ENCODE results near the gene PRKG1.
"Not testable (repeated sequence)": the region's sequence is repeated elsewhere in the genome, so short reads cannot be mapped to it uniquely, and the experiment has no call there.

The PRKG1 gene

DNA sequence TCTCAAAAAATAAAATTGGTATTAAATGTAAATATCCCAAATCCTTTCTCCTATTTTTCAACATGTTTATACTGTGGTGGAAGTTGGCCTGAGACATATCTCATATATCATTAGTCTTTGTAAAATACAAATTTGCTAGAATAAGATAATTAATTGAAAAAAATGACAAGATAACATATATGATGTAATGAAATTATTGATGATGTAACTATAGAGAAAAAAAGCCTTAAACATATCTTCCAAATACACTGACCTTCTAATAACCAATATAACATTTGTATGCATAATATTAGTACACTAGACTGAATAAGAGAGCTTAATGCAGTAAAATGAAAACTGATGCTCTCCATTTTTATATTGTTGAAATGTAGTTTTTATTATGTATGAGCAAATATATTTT lies 104.3 kb downstream of the PRKG1 start:
- no peak for DNase-seq

DNA sequence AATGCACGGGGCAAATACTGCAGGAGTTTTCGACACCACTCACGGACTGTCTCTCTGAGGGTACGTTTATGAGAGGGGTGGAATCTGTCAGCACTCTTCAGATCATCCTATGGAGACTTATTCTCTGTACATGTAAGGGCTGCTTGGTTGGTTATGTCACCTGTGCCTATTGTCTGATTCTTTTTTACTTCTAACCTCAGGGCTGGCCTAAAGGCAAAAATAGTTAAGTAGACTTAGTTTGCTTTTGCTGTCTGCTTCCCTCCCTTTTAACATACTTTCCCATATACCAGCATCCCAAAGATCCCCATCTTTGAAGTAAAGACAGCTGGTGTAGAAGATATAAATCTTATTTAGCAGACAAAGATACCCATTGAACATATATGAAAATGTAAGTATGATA lies 105.9 kb downstream of the PRKG1 start:
- DNase-seq, result no peak

DNA sequence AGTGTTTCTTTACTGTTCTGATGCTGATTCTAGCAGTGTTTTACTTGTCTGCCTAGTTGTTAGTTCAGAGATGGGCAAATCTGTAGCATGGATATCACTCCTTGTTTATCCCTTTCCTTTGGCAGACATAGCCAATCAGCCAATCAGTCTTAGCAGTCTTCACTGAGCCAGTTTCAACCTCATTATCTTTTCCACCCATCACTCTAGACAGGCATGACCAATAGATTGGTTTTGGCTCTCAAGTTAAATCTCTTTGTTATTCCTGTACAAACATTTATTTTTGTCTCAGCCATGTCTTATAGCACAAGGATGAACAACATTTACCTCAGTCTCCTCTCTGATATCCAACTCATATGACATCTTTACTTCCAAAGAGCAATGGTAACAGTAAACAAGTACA lies 109.5 kb downstream of the PRKG1 start:
- DNase-seq, result no peak

DNA sequence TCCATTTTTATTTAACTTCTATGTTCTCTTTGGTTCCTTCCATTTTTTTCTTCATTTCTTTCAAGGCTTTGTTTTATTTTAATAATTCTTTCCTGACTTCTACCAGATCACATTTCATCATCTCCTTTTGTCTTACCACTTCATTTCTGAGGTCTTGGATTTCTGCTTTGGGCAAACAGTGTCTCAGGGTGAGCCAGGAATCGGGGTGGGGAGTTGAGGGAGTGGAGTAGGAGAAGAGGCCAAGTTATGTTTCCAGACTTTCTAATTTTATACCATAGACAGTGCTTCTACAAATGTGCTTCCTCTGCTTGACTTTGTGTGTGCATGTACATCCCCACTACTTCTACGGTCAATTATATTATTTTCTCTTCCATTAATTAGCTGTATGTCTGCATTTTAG lies 112.1 kb downstream of the PRKG1 start:
- DNase-seq, result no peak

DNA sequence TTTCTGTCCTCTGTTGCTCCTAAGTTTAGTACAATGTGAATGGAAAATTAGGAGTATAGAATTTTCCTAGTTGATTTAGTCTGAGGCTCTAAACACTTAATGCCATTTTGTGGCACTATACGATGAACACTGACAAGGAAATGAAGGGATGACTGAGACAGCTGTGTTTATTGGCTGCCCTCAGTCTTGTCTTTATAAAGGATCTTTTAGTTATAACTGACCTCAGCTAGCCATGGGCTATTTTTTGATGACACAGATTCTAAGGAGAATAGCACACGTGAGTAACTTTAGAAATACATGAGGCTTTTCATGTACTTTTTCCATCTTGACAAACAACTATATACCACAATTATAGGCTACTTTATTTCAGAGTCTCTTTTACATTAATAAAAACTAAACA lies 113.7 kb downstream of the PRKG1 start:
- DNase-seq, result no peak

DNA sequence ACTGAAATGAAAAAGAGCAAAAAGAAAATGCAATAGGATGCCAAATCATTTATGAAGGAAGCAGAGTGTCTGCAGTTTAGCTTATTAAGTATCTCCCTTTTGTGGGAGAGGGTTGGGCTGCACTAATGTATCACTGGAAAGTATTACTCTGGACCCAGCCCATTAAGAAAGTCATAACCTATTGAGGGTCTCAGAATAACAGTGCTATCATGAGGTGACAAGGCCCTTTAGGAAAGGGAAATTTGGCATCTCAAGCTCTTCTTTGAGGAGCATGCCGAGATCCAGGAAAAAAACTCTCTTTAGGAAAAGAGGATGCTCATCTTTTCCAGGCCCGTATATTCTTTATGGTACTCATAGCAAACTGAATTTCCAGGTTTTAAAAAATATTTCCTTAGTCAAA lies 114.6 kb downstream of the PRKG1 start:
- no peak for DNase-seq

DNA sequence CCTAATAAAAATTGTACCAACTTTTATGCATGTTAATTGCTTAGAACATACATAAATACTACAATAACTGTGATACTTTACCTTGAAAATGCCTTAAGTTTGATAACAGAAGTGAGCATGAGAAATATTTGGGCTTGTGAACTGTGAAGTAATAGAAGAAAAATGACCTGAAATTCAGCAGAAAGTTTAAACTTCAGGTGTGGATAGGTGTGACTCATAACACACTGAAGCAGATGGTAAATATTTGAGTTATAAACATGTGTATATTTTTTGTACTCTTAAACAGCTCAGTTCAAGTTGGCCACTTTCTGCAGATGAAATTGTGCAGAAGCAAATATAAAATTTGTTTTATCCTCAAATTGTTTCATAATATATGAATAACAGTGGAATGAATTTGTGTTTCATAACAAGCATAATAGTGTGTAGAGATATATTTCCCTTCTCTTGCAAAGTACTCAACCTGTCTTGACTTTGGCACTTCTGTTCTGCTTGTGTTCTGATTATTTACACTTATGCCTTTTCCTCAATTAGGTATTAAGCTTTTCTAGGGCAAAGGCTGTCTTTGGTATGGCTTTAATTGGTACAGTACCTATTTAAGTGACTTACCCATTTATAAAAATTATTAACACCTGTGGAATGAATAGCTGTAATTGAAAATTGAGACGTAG lies 122.4 kb downstream of the PRKG1 start:
- DNase-seq, result no peak

DNA sequence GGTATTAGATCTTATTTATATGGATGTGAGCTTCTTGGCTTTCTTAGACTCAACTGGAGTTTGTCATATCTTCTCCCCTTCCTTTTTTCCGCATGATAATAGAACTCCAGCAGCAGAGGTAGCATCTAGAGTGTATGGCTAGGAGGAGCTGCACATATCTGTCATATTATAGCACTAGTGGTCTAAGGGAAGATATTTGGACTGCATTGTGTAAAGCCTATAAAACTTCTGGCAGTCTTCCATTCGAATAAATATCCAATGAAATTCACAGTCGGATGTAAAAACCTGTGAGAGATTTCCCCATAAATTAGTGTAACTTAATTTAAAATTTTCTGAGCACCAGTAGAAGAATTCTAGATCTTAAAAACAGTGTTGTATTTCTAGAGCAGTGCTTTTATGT lies 123.9 kb downstream of the PRKG1 start:
- DNase-seq, result no peak

DNA sequence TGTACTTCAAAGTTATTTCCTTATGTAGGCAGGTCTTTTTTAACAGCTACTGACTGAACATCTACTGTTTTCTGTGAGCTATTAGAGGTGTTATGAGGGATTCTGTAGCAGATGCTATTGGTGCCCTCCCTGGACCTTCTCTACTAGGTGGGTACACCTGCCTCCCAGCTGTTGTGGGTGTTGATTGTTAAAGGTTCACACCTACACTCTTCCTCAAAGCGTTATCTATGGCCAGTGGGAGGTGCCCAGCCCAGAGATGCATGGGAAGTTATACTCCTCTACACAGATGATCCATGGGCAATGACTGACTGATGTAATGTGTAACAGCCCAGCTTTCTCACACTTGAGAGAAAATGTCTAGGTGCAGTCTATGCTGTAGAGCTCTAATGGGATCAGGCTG lies 127.7 kb downstream of the PRKG1 start:
- no peak for DNase-seq

DNA sequence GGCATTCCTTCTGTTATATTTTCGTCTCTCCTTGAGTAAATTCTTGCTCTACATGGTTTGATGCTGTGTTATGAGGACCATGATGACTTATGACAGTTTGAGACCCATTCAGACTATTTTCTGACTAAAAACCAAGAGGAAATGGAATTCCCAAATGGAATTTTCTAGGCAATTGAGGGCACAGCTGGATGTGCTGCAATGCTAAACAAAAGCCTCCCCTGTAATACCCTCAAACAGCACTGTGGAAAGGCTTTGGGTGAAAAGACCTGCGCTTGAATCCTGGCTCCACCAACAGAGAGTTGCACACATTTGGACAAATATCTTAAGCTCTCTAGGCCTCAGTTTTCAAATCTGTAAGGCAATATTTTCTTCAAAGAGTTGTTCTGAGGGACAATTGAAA lies 129.1 kb downstream of the PRKG1 start:
- DNase-seq, result no peak

DNA sequence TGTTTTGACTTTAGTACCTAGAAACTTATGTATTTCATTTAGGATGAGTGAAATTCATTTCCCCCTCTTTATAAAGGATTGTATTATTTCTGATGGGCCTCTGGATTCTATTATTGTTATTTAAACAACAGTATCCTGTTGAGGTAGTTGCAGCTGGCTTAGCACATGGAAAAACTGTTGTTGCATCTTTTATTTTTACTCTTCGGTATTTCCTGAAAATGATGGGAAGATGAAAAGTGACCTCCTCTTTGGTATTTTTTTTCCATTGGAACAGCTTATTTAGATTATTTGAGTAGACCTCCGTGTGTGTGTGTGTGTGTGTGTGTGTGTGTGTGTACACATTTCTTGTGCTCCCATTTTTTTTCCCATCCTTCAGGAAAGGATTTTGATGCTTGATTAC lies 129.8 kb downstream of the PRKG1 start:
- DNase-seq, result no peak

DNA sequence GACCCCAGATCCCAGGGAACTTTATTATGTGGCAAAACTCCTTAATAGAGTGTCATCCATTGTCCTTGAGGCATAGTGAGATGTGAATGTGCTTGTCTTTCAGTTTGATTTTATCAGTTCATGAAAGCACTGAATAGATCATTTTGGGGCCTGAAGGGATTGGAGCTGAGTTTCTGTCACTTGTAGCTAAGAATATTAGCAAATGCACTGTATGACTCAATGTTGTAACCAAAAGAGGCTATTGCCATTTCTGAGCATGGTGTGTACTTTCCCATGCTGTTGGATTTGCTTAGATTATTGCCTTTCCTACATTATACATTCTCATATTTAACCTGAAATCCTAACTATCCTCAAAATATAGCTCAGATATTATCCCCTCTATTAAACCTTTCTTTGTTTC lies 130.4 kb downstream of the PRKG1 start:
- DNase-seq, result no peak

DNA sequence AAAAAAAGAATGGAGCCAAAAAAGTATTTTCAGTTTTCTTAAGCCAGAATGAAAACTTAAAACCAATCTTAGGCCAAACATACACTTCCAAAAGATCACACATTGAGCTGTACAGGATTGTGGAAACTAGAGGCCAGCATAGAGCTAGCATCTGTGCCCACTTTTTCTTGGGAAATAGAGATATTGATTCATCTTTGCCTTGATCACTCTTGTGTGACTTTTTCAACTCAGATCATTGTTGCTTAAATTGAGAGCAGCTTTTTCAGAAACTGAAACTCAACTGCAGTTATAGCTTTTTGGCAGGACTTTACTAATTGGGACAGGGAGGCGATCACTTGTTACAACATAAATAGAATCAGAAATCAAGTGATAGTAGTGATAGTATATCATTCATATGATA lies 132.2 kb downstream of the PRKG1 start:
- DNase-seq, result no peak

DNA sequence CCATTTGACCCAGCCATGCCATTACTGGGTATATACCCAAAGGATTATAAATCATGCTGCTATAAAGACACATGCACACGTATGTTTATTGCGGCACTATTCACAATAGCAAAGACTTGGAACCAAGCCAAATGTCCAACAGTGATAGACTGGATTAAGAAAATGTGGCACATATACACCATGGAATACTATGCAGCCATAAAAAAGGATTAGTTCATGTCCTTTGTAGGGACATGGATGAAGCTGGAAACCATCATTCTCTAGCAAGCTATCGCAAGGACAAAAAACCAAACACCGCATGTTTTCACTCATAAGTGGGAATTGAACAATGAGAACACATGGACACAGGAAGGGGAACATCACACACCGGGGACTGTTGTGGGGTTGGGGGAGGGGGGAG lies 138.7 kb downstream of the PRKG1 start:
- DNase-seq, result not testable (repeated sequence)

DNA sequence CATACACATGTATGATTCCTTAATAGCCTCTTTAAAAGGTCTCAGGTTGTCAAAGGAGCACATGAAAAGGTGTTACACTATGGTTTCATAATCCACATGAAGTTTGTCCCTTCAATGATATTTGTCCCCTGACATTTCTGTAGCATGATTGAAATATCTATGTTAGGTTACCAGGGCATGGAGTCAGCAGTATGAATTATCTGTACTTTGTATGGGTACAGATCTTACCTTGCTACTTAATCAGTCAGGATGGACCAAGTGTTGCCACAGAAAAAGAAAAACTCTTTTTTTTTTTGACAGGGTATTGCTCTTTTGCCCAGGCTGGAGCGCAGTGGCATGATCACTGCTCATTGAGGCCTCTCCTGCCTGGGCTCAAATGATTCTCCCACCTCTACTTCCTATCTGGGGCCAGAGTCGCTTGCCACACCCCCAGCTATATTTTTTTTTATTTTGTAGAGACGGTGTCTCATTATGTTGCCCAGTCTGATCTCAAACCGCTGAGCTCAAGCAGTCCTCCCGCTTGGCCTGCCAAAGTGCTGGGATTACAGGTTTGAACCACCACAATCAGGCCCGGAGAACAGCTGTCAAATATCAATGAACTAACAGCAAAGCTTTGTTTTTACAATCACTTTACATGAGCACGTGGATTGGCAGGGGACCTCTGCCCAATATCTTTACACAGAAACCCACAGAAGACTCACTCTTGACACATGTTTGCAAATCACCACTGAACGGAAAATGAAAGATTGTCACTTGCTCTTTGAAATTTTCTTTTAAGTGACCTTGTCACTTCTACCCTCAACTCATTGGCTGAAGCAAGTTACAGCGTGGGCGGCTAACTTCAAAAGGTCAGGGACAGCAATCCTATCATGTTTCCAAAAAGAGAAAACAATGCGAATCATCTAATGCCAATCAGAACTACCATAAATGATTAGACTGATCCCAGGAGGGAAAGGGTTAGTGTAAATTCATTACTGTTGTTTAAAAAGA lies 140.2 kb downstream of the PRKG1 start:
- no peak for DNase-seq

DNA sequence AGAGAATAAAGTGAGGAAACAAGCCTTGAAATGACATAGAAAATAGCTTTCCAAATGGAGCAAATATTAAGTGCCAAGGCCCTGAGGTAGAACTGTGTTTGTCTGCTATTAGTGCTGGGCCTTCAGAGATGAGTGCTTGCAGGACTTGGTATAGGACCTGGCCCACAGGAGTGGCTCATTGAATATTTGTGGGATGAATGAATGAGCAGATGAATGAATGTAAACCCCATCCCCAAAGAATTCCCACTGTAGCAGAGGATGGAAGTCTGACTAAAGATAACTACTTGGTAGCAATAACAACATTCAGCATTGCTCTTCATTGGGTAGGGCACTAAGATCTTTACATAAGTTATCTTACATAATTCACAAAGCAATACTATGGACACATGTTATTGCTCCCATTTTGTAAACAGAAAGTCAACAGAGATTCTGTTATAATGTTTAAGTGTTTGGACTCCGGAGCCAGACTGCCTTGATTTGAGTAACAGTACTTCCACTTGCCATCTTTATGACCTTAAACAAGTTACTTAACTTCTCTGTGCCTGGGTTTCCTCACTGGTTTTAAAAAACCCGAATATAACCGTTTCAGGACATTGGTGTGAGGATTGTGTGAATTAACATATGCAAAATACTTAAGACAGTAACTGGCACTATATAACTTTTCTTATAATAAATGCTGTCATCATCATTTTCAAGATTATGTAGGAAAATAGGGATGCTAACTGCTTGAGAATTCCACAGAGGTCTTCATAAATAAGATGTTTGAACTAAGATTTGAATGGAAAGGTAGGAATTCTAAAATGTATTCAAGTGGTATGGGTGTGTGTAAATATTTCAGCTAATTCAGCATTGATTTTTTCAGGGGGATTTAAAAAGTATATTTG lies 141.9 kb downstream of the PRKG1 start:
- DNase-seq, result no peak

DNA sequence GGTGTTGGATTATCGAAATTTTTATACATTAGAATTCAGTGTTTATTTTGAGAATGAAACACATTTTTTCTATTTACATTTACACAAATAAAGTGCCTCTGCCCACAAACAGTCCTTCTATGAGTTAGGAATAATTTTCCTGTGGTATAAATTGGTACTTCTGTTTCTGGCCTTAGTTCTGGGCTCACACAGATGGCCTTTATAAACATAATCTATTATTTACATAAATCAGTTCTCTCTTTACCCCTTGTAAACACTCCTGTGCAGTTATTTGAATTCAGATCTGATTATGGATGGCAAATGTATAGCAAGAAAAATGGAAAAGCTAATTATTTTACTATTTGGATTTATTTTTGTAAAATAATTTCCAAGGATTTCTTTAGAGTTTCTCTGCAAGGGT lies 143.2 kb downstream of the PRKG1 start:
- DNase-seq, result no peak

DNA sequence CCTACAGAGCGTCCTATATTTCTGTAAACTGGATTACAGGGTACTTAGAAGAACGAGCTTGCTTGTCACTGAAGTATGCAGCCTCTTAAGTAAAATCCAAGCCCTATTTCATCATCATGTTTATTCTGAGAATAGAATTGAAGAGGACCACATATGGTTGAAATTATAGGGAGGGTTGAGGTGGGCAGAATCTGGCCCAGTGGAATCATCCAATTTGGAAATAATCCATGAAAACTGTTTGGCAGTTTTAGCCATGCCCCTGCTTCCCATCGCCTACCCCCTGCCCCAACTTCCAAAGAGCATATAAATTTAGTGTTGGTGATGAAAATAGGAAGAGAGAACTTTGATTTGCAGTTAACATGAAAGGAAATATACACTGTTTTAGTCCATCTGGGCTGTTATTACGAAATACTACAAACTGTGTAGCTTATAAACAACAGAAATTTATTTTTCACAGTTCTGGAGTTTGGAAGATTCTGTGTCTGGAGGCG lies 150.4 kb downstream of the PRKG1 start:
- DNase-seq, result no peak

DNA sequence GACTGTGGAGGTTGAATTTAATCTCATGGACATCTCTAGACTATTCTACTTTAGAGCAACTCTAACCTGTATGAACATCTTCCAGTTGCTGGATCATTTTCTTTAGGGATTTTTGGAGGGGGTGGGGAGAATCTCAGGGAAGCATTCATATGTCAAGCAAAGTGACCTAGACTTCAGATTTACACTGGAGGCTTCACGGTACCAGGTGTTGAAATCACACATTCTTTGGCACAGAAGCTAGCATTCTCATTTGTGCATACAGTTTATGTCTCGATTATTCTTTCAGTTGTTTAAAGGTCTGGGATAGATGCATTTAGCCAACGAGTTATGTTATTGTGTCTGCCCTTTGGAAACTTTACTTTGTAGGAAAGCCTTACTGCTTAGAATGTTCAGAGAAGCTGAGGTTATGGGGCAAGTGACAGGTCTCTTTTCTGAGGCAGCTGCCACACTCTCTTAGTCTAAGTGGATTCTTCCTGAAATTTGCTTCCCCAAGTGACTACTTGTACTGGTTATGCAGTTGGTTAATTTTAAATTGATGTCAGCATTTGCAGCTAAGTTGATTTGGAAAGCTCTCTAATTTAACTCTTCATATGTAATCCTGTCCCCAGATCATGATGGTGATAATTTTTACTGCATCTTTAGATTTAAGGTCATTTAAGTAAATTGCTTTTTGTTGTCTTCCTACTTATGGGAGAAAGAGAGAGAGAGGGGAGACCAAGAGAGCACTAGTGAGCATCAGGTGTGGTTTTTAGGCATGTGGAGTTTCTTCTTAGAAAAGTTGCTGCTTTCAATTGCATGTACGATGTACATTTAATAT lies 153.8 kb downstream of the PRKG1 start:
- DNase-seq, result no peak

DNA sequence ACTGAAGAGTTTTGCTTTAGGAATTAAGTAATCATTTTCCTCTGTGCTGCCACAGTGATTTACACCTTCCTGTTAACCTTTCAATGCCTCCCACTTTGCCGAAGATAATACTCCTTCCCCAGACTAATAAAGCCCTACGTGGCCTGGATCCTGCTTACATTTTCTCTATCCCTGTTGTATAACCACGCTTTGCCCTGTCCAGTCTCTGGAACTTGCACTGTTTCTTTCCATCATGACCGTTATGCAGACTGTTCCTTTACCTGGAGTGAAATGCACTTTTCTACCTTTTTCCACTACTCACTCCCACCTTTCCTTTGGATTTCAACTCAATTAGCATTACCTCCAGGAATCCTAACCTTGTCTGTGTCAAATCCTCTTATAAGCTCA lies 154.4 kb downstream of the PRKG1 start:
- DNase-seq, result no peak

DNA sequence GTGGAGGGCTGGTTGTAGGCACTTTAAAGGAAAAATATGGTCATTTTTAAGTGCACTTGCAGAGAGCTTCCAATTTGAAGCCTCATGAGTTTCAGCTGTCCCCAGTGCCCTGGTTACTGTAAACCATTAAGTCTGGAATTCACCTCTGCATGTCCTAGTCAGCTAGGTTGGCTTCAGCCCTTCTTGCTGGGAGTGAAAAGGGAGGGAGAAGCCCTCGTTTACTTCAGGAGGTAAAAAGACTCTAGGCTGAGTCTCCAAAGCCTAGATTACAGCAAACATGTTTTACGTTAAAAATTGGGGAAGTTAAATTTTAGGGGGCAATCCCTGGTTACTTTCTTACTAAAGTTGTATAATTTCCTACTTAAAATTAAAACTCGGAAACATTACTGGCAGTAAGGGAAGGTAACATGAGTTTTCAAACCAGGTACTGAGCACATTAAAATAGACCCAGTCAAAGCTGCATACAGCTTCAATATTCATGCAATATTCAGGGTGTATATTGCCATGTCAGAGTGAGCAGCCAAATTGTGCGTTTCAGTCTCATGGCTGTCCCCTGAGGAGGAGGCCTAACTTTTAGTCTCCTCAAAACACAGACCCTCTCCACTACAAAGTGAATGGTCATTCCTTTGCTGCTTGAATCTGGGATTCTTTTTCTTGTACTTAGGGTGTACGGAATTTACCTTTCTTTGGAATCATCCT lies 156.7 kb downstream of the PRKG1 start:
- DNase-seq, result no peak

DNA sequence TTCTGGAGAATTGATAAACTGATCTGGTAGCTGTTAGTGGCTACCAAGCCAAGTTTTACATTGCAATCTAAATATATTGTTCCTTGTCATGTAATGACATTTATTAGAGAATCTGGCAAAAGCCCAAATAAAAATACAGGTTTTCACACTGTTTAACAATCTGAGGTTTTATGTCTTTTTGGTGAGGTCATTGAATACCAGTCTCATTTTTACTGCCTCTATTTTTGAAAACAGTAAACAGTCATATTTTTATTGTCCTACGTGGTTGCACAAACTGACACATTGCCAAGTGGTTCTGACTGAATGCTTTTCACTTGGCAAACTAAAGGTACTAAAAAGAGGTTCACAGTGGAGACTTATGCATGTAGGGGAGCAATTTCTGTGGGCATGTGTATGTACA lies 157.5 kb downstream of the PRKG1 start:
- DNase-seq, result no peak

All from activated CD4-positive, CD25-positive, alpha-beta regulatory T cell (primary cell).